Transverse colon (tissue), 4 donors: ENCODE measurements around the gene ANKDD1B. TPM values are rescaled to one million over a fixed set of nuclear protein-coding genes. Genes with fewer than 3 reads are reported as not detected.

Experiments used
- DNase-seq: peaks from one replicate; pipeline ENCODE4 v3.0.0-alpha.2; 2019
- H3K27ac ChIP-seq, 4 donors: fragments of 200-600 bp; sonication (generic); 2 replicates each; pipeline ENCODE4 v1.5.1; 2016 to 2018; ENCODE audit warnings: inconsistent platforms in 4 of 4
- H3K27me3 ChIP-seq: fragments of 200-600 bp; sonication (generic); 2 replicates; pipeline ENCODE4 v1.5.1; 2017; ENCODE audit warnings: inconsistent platforms
- H3K36me3 ChIP-seq, 4 donors: fragments of 200-600 bp; sonication (generic); 2 replicates each; pipeline ENCODE4 v1.5.1; 2017 to 2019; ENCODE audit warnings: inconsistent platforms in 4 of 4
- H3K4me1 ChIP-seq, 4 donors: fragments of 200-600 bp; sonication (generic); 2 replicates each; pipeline ENCODE4 v1.5.1; 2017 to 2020; ENCODE audit warnings: inconsistent platforms in 4 of 4
- H3K4me3 ChIP-seq, 4 donors: fragments of 200-600 bp; sonication (generic); 1 replicate in 1 of 4; 2 replicates in 3 of 4; pipeline versions ENCODE4 v1.5.1 to v1.6.1; 2017 to 2019; ENCODE audit warnings: inconsistent platforms in 4 of 4
- H3K9me3 ChIP-seq, 2 donors: fragments of 200-600 bp; sonication (generic); 2 replicates each; pipeline ENCODE4 v1.5.1; 2017 to 2019; ENCODE audit warnings: inconsistent platforms in 2 of 2
- CTCF ChIP-seq, 5 experiments: fragments of 200-600 bp in 3 of 5; fragments of 450-650 bp in 2 of 5; sonication (generic) in 3 of 5; IDR thresholded peaks; 1 replicate in 2 of 5; 2 replicates in 3 of 5; pipeline ENCODE4 v1.5.1; 2016 to 2017; ENCODE audit warnings: antibody characterized with exemption in 5 of 5, inconsistent platforms in 3 of 5, mild to moderate bottlenecking in 2 of 5, moderate library complexity in 1 of 5
- EP300 ChIP-seq: sonication (generic); formaldehyde crosslinking; IDR thresholded peaks from one replicate; pipeline ENCODE4 v1.6.1; 2017; ENCODE audit warnings: antibody characterized with exemption, low read depth
- POLR2A ChIP-seq: fragments of 450-650 bp; IDR thresholded peaks from one replicate; pipeline ENCODE4 v1.6.1; 2016; ENCODE audit warnings: antibody characterized with exemption, mild to moderate bottlenecking, moderate library complexity
- POLR2AphosphoS5 ChIP-seq, 3 donors: sonication (generic); formaldehyde crosslinking; IDR thresholded peaks; one replicate each; pipeline ENCODE4 v1.6.1; 2016; ENCODE audit warnings: antibody characterized with exemption in 3 of 3
- WGBS, 2 donors: methylation state at CpG; one replicate each; pipeline ENCODE4 v1.1.5; 2018; ENCODE audit warnings: low coverage in 1 of 2; 5-methylcytosine and 5-hydroxymethylcytosine counted together
- in situ Hi-C, 4 donors: fragments of 200-750 bp; cut with MboI; loops; one replicate each; pipeline versions ENCODE4 v1.15.0 to v1.15.1; 2017; ENCODE audit warnings: low sequenced_read_pairs in 3 of 4, low pct_ligation_motif_present in 1 of 4, low pct_unique_long_range_greater_than_20kb in 1 of 4
- intact Hi-C: fragments of 100-400 bp; cut with DNase I; formaldehyde crosslinking; loops from one replicate; pipeline ENCODE4 v1.15.1; 2023; ENCODE audit warnings: low total_unique reads
- small RNA-seq, 4 donors: library from RNA; depleted of rRNA; stranded (forward); fragments of <200 nt; gene quantifications; one replicate each; pipeline ENCODE3, GENCODE V24; 2016
- total RNA-seq, 4 donors: library from RNA; depleted of rRNA; stranded (reverse); fragments of >200 nt; gene quantifications; one replicate each; pipeline ENCODE4 v1.1.0, GENCODE V29; 2016

ANKDD1B gene
- total RNA-seq, 4 donors from 2014 or later, result 3.6 to 20.6 (median 13.9) TPM

- DNase-seq, result no peak
- H3K9me3 ChIP-seq, result no peaks in the 10 kb centered on the region
- intact Hi-C loops (no loop called here), in situ Hi-C loops (no loop called here)
- TF ChIP-seq CTCF (IDR thresholded peaks at IDR 0.05), result no peak
- no peak for TF ChIP-seq EP300
- no peak for TF ChIP-seq POLR2A
- TF ChIP-seq POLR2AphosphoS5 (IDR thresholded peaks at IDR 0.05), result no peak
- no peaks in the 10 kb centered on the region for H3K36me3 ChIP-seq
- WGBS, 2 donors, result 92 to 95% methylated on average over 4 to 5 of the region's 5 CpGs
- H3K27me3 ChIP-seq, result no peaks in the 10 kb centered on the region
- H3K4me1 ChIP-seq, result peaks cover 4 to 9% (median 8%) of the 10 kb centered on the region in 4 donors
- H3K4me3 ChIP-seq, result no peak overlapping the region
- H3K27ac ChIP-seq, result no peak overlapping the region
These were observed 109.6 kb downstream of the ANKDD1B start for GRCh38 chr5:75720882-75721281.

Small RNA genes within 50 kb of the gene (small RNA-seq; reads per million reads assigned to genes)
- 0 reads per million in 4 donors for gene RNU6-680P

Other genes with a start within 250 kb of the ANKDD1B start
- 10 to 100 TPM; 33.2 to 59.5 (median 39.4) TPM for gene CERT1, start 99.8 kb upstream of the ANKDD1B start, total RNA-seq
- 10 to 100 TPM in 3 of 4 donors, 1 to 10 TPM in 1; 5.4 to 30.2 (median 18.5) TPM for gene POLK, start 99.6 kb upstream of the ANKDD1B start, total RNA-seq
- gene POC5, start 106.0 kb downstream of the ANKDD1B start, total RNA-seq, result 10 to 100 TPM in 3 of 4 donors, 1 to 10 TPM in 1; 5.8 to 13.5 (median 11.1) TPM